ENCODE measurements around the gene KLF9.

DNA sequence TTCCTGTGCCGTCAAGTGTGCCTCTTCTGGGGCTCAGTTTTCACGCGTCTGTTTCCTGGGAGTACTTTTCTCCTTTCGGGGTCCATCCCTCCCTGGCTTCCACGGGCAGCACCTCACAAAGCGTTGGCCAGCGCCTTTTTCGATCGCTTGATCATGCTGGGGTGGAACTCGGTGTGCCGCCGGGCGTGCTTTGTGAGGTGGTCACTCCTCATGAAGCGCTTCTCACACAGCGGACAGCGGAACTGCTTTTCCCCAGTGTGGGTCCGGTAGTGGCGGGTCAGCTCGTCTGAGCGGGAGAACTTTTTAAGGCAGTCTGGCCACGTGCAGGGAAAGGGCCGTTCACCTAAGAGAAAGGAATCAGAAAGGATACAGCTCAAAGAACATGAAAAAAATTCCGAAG lies 26.8 kb downstream of the KLF9 start:
- no peak for TF ChIP-seq CTCF (IDR thresholded peaks at IDR 0.05; ENCODE audit: low read depth, low read length)
- TF ChIP-seq EZH2phosphoT487 (IDR thresholded peaks at IDR 0.05; ENCODE audit: low read depth), result no peak

Measured in OCI-LY3 (cell line).